NCI-H345 (cell line): ENCODE measurements around the gene CERS1.

Experiments used
- DNase-seq: peaks from one replicate; lab custom pipeline; 2025; lab: John Stamatoyannopoulos, UW

The CERS1 gene

GRCh38 chr19:18870531-18871172 is 25.3 kb downstream of the CERS1 start:
- DNase-seq: no peak

- DNase-seq: no peak
These were observed 26.0 kb downstream of the CERS1 start for GRCh38 chr19:18869781-18870530.

GRCh38 chr19:18869023-18869618 is 26.8 kb downstream of the CERS1 start:
- no peak for DNase-seq

GRCh38 chr19:18868380-18869022 is 27.5 kb downstream of the CERS1 start:
- DNase-seq: no peak

GRCh38 chr19:18867751-18868150 is 28.2 kb downstream of the CERS1 start:
- DNase-seq: no peak

DNA sequence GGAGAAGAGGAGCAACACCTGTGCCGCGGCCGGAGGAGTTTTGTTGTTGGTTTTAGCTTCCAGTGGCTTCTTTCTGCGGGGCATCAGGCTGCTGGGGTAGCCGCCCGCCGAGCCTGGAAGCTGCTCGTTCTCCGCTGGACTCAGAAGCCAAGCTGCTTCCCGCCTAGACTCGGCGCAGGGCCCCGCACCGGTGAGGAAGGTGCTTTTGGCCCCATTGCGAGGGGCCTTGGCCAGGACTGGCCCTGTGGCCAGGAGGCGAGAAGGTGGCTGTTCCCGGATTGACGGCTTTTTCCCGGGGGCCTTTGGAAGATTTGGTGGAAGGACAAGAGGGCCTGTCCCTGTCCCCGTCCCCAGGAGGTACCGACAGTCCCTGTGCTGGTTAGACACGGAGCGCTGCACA is 28.8 kb downstream of the CERS1 start:
- no peak for DNase-seq

- DNase-seq: no peak
These were observed 29.2 kb downstream of the CERS1 start for GRCh38 chr19:18866800-18867123.

GRCh38 chr19:18865973-18866799 is 29.8 kb downstream of the CERS1 start:
- no peak for DNase-seq

DNA sequence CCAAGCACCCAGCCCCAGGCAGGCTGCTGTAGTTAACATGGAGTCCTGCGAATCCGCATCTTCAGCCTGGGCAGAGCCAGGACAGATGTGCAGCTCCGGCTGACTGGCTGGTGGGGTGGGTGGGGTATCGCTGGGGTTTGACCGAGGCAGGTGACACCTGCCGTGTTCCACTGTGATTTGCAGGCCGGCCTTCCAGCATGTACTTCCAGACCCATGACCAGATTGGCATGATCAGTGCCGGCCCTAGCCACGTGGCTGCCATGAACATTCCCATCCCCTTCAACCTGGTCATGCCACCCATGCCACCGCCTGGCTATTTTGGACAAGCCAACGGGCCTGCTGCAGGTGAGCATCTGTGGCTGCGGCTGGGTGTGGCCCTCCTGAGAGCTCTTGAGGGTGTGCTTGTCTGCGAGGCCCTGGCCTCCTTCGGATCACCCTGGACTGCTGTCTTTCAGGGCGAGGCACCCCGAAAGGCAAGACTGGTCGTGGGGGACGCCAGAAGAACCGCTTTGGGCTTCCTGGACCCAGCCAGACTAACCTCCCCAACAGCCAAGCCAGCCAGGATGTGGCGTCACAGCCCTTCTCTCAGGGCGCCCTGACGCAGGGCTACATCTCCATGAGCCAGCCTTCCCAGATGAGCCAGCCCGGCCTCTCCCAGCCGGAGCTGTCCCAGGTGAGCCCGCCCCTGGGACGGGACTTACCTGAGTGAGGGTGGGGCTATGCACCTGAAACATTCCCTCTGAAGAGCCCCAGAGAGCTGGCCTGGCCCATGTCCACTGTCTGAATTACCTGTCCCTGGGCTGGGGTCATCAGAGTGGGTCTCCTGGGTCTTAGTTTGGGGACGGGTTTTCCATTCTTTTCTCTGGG is 30.6 kb downstream of the CERS1 start:
- no peak for DNase-seq

DNA sequence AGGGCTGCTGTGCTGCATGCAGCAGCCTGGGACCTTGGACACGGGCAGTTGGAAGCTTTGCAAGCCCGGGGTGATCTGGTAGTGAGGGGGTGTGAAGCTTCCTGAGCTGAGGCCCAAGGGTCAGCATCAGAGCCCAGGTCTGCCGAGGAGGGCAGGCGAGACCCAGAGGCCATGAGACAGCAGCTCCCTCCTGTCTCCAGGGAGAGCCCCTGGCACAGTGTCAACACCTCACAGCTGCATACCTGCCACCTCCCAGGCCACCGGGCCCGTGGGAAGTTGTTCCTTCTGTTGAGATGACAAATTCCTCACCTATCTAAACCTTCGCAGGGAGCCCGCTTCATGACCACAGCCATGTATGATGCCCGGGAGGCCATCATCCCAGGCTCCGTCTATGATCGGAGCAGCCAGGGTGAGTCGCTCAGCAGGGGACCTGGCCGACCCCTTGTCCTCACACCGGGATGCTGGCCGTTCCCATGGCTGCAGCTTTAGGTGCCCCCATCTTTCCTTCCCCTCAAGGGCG is 32.1 kb downstream of the CERS1 start:
- DNase-seq: no peak

DNA sequence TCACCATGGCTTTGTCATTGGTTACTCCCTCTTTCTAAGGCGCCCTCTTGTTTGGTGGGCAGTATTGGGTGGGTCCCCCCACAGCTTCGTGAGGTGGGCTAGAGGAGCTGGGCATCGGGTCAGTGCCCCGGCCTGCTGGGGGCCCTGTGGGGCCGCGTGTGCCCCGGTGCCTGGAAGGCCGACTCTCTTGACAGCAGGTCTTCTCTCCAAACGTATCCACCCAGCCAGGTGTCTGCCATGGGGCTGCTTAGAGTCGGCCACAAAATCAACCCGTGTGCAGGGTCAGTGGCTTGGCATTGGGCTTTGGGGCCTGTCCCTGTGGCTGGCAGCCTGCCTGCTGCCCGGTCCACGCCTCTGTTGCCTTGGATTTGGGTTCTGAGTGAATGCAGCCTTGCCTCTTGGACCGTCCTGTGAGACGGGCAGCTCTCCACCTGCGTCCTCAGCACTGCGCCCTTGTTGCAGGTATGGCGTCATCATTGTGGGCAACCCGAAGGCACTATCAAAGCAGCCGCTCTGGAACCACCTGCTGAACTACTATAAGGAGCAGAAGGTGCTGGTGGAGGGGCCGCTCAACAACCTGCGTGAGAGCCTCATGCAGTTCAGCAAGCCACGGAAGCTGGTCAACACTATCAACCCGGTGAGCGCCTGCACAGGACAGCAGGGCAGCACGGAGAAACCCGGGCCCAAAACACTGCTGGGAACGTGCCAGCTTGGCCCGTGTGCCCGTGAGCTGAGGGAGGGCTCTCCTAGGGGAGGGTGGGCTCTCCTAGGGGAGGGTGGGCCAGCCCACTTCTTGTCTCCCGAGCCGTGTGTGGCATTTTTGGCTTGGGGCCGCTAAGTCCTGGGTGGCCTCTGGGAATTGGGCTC is 32.7 kb downstream of the CERS1 start:
- DNase-seq: no peak

DNA sequence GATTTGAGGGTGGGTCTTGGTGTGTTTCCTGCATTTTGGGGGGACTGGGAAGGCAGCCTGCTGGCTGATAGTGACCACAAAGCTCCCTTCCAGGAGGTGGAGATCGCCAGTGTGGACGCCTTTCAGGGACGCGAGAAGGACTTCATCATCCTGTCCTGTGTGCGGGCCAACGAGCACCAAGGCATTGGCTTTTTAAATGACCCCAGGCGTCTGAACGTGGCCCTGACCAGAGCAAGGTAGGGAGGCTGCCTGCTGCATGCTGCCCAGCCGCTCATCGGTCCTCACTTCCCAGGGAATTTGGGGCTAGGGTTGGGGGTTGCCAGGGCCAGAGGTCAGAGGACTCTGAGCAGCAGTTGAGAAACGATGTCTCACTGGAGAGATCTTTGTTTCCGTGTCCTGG is 34.0 kb downstream of the CERS1 start:
- DNase-seq: no peak

GRCh38 chr19:18861235-18861634 is 34.7 kb downstream of the CERS1 start:
- no peak for DNase-seq

- DNase-seq: no peak
These were observed 35.2 kb downstream of the CERS1 start for GRCh38 chr19:18860725-18861124.

- DNase-seq: no peak
These were observed 35.7 kb downstream of the CERS1 start for GRCh38 chr19:18860302-18860700.

- no peak for DNase-seq
These were observed 36.2 kb downstream of the CERS1 start for GRCh38 chr19:18859676-18860301.

- DNase-seq: no peak
These were observed 36.9 kb downstream of the CERS1 start for GRCh38 chr19:18858906-18859646.

DNA sequence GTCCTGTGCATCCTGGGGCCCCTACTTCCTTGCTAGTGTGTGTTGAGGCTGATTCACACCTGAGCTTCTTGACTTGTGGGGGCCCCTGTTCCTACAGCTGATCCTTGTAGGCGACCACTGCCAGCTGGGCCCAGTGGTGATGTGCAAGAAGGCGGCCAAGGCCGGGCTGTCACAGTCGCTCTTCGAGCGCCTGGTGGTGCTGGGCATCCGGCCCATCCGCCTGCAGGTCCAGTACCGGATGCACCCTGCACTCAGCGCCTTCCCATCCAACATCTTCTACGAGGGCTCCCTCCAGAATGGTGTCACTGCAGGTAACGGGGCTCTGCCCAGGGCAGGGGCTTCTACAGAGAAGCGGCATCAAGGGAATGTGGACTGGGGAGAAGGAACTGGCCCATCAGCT is 38.7 kb downstream of the CERS1 start:
- no peak for DNase-seq
